ENCODE results near the gene SLBP.
A peak's percentile ranks its signal among the peaks of the same experiment; 100 is the strongest.

Gene SLBP

DNA sequence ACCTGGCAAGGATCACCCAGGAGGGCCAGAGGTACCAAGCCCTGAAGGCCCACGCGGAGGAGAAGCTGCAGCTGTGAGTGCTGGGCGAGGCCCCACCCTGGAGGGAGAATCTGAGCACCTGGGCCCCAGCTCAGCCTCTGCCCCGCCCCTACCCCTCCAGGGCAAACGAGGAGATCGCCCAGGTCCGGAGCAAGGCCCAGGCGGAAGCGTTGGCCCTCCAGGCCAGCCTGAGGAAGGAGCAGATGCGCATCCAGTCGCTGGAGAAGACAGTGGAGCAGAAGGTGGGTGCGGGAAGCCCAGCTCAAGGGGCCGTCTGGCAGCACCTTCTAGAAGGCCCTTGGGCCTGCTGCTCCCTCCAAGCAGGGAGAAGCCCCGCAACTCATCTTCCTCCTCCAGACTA is 32.4 kb upstream of the SLBP start:
- TF ChIP-seq GATA1 (IDR thresholded peaks at IDR 0.05; ENCODE audit: low read depth, low read length) = no peak
- no peak for TF ChIP-seq POLR2A (IDR thresholded peaks at IDR 0.05; ENCODE audit: low read length)
- DNase-seq = no peak

GRCh38 chr4:1743975-1744374 is 31.9 kb upstream of the SLBP start:
- no peak for DNase-seq
- no peak for TF ChIP-seq GATA1 (IDR thresholded peaks at IDR 0.05; ENCODE audit: low read depth, low read length)
- TF ChIP-seq POLR2A (IDR thresholded peaks at IDR 0.05; ENCODE audit: low read length) = no peak

- no peak for TF ChIP-seq POLR2A (IDR thresholded peaks at IDR 0.05; ENCODE audit: low read length)
- TF ChIP-seq GATA1 (IDR thresholded peaks at IDR 0.05; ENCODE audit: low read depth, low read length) = no peak
- no peak for DNase-seq
These were observed 31.4 kb upstream of the SLBP start for GRCh38 chr4:1743551-1743950.

GRCh38 chr4:1741208-1741607 is 29.1 kb upstream of the SLBP start:
- TF ChIP-seq POLR2A (IDR thresholded peaks at IDR 0.05; ENCODE audit: low read length) = no peak
- TF ChIP-seq GATA1 (IDR thresholded peaks at IDR 0.05; ENCODE audit: low read depth, low read length) = no peak
- DNase-seq = no peak

GRCh38 chr4:1740021-1740545 is 28.0 kb upstream of the SLBP start:
- no peak for DNase-seq
- TF ChIP-seq POLR2A (IDR thresholded peaks at IDR 0.05; ENCODE audit: low read length) (no peak), GATA1 (IDR thresholded peaks at IDR 0.05; ENCODE audit: low read depth, low read length) (no peak)

- no peak for TF ChIP-seq GATA1 (IDR thresholded peaks at IDR 0.05; ENCODE audit: low read depth, low read length)
- no peak for TF ChIP-seq POLR2A (IDR thresholded peaks at IDR 0.05; ENCODE audit: low read length)
- DNase-seq = no peak
These were observed 27.2 kb upstream of the SLBP start for GRCh38 chr4:1739358-1739757.

DNA sequence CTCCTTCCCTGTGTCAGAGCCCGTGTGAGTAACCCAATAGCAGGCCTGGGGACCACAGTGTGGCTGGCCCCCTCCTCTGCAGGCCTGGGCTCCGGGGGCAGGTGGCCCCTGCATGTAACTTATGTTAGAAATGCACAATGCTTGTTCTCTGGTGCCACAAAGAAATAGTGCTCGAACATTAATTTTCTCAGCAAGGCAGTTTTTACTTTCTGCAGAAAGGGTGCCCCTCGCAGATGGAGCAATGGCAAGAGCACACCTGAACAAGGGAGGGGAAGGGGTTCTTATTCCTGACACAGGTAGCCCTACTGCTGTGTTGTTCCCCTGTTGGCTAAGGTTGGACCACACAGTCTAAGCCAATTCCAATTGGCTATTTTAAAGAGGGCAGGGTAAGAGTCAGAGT is 26.3 kb upstream of the SLBP start:
- DNase-seq = peak; percentile 36 to 37

GRCh38 chr4:1737666-1738065 is 25.5 kb upstream of the SLBP start:
- DNase-seq = no peak
- TF ChIP-seq GATA1 (IDR thresholded peaks at IDR 0.05; ENCODE audit: low read depth, low read length) (no peak), POLR2A (IDR thresholded peaks at IDR 0.05; ENCODE audit: low read length) (no peak)

More for the DNA sequence above, 26.3 kb upstream of the SLBP start:
- TF ChIP-seq POLR2A (IDR thresholded peaks at IDR 0.05; ENCODE audit: low read length) = no peak
- no peak for TF ChIP-seq GATA1 (IDR thresholded peaks at IDR 0.05; ENCODE audit: low read depth, low read length)

DNA sequence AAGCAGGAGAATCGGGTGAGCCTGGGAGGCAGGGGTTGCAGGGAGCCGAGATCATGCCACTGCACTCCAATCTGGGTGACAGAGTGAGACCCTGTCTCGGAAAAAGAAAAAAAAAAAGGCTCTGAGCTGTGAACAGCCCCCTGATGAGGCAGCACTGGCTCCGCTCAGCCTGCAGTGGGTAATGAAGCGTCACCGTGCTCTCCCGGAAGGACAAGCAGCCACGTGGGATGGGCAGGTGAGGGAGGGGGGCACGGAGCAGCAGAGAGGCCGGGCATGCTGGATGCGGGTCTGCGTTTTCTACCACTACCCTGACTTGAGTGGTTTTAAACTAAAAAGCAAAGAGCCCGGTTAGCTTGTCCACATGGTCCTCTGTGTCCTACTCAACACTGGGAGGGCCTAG is 24.7 kb upstream of the SLBP start:
- DNase-seq = no peak
- TF ChIP-seq POLR2A (IDR thresholded peaks at IDR 0.05; ENCODE audit: low read length) = no peak
- no peak for TF ChIP-seq GATA1 (IDR thresholded peaks at IDR 0.05; ENCODE audit: low read depth, low read length)

GRCh38 chr4:1735215-1735614 is 23.1 kb upstream of the SLBP start:
- DNase-seq = no peak
- no peak for TF ChIP-seq POLR2A (IDR thresholded peaks at IDR 0.05; ENCODE audit: low read length)
- no peak for TF ChIP-seq GATA1 (IDR thresholded peaks at IDR 0.05; ENCODE audit: low read depth, low read length)

- DNase-seq = no peak
- no peak for TF ChIP-seq GATA1 (IDR thresholded peaks at IDR 0.05; ENCODE audit: low read depth, low read length)
These were observed 20.8 kb upstream of the SLBP start for GRCh38 chr4:1732911-1733310.

- no peak for DNase-seq
- TF ChIP-seq POLR2A (IDR thresholded peaks at IDR 0.05; ENCODE audit: low read length) (no peak), GATA1 (IDR thresholded peaks at IDR 0.05; ENCODE audit: low read depth, low read length) (no peak)
These were observed 19.1 kb upstream of the SLBP start for GRCh38 chr4:1731180-1731579.

DNA sequence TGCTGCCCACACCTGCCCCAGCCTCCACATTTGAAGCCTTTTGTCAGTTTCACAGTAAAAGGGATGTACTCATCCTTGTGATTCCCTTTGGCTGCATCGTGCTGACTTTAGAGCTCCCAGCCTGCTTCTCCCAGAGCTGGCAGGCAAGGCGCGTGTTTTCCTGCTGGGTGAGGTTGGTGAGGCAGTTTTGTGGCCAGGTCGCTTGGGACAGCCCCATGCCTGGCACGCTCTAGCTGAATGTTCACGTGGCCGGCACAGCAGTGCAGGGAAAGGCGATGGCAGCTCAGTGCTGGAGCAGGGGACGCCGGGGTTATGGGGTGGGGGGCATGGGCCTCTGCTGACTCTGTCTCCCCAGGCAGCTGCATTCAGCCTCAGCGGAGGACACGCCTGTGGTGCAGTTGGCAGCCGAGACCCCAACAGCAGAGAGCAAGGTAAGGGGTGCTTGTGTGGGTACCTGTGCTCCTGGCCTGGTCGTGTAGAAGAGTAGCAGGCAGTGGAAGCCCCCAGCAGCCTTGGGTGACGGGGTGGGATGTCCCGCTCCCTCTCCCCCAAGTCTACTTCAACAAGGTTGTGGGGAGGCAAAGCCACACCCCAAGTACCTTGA is 18.5 kb upstream of the SLBP start:
- DNase-seq = no peak
- no peak for TF ChIP-seq GATA1 (IDR thresholded peaks at IDR 0.05; ENCODE audit: low read depth, low read length)
- no peak for TF ChIP-seq POLR2A (IDR thresholded peaks at IDR 0.05; ENCODE audit: low read length)

DNA sequence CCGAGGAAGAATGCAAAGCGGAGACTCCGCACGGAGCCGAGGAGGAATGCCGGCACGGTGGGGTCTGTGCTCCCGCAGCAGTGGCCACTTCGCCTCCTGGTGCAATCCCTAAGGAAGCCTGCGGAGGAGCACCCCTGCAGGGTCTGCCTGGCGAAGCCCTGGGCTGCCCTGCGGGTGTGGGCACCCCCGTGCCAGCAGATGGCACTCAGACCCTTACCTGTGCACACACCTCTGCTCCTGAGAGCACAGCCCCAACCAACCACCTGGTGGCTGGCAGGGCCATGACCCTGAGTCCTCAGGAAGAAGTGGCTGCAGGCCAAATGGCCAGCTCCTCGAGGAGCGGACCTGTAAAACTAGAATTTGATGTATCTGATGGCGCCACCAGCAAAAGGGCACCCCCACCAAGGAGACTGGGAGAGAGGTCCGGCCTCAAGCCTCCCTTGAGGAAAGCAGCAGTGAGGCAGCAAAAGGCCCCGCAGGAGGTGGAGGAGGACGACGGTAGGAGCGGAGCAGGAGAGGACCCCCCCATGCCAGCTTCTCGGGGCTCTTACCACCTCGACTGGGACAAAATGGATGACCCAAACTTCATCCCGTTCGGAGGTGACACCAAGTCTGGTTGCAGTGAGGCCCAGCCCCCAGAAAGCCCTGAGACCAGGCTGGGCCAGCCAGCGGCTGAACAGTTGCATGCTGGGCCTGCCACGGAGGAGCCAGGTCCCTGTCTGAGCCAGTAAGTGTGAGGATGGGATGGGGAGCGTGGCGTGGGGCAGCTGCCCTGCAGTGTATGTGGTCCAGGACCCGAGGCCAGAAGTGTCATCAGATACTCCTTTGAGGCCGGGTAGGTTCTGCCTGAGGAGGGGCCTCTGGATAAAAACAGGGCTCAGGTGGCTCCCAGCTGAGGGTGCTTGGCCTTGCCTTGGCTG is 16.2 kb upstream of the SLBP start:
- no peak for DNase-seq
- no peak for TF ChIP-seq POLR2A (IDR thresholded peaks at IDR 0.05; ENCODE audit: low read length)
- no peak for TF ChIP-seq GATA1 (IDR thresholded peaks at IDR 0.05; ENCODE audit: low read depth, low read length)
